Natural killer cell (primary cell): Measurements from ENCODE around the gene GYS2. TPM values are rescaled to one million over a fixed set of nuclear protein-coding genes. Genes with fewer than 3 reads are reported as not detected.

Source experiments
- ATAC-seq, 3 donors: fragments of 150-1000 bp in 2 of 3; fragments of 200-7000 bp in 1 of 3; cut with Tn5 transposase; 1 replicate in 1 of 3; 2 replicates in 2 of 3; pipeline ENCODE4 v1.10.0; 2021; ENCODE audit warnings: mild to moderate bottlenecking in 2 of 3, moderate library complexity in 2 of 3
- DNase-seq, 2 donors: peaks; one replicate each; pipeline versions ENCODE4 v3.0.0 to v3.0.0-alpha.2; 2013 to 2021; ENCODE audit warnings: mixed read lengths in 1 of 2
- H3K27ac ChIP-seq: one replicate; pipeline ENCODE4 v1.5.1; 2013; ENCODE audit warnings: mild to moderate bottlenecking, low read length
- H3K27me3 ChIP-seq: one replicate; pipeline ENCODE4 v1.6.1; 2013; ENCODE audit warnings: low read length; ENCODE audit not compliant: control insufficient read depth, insufficient read depth
- H3K36me3 ChIP-seq: one replicate; pipeline ENCODE4 v1.6.1; 2013; ENCODE audit warnings: low read length; ENCODE audit not compliant: control insufficient read depth, insufficient read depth
- H3K4me1 ChIP-seq: one replicate; pipeline ENCODE4 v1.6.1; 2013; ENCODE audit warnings: low read length; ENCODE audit not compliant: control insufficient read depth, insufficient read depth
- H3K4me3 ChIP-seq: one replicate; pipeline ENCODE4 v1.5.1; 2013; ENCODE audit warnings: low read length
- H3K9me3 ChIP-seq: one replicate; pipeline ENCODE4 v1.6.1; 2013; ENCODE audit warnings: low read length; ENCODE audit not compliant: control insufficient read depth, insufficient read depth
- H3K27ac Mint-ChIP-seq, 2 donors: one replicate each; pipeline ENCODE4 v1.8.0; 2022; ENCODE audit warnings: mild to moderate bottlenecking in 2 of 2, mixed read lengths in 2 of 2, moderate library complexity in 1 of 2
- H3K27me3 Mint-ChIP-seq, 2 donors: one replicate each; pipeline ENCODE4 v1.8.0; 2022; ENCODE audit warnings: low read depth in 2 of 2, mixed read lengths in 2 of 2
- H3K36me3 Mint-ChIP-seq: one replicate; pipeline ENCODE4 v1.8.0; 2022; ENCODE audit warnings: mixed read lengths
- H3K4me1 Mint-ChIP-seq, 2 donors: one replicate each; pipeline ENCODE4 v1.8.0; 2022; ENCODE audit warnings: mixed read lengths in 2 of 2
- H3K4me3 Mint-ChIP-seq: one replicate; pipeline ENCODE4 v1.8.0; 2022; ENCODE audit warnings: mild to moderate bottlenecking, moderate library complexity, mixed read lengths
- H3K9me3 Mint-ChIP-seq, 2 donors: one replicate each; pipeline ENCODE4 v1.8.0; 2022; ENCODE audit warnings: mixed read lengths in 2 of 2
- WGBS: methylation state at CpG from one replicate; pipeline ENCODE4 v1.1.7; 2013; ENCODE audit warnings: missing lambda C conversion rate; ENCODE audit not compliant: insufficient coverage; 5-methylcytosine and 5-hydroxymethylcytosine counted together
- intact Hi-C: fragments of 100-400 bp; cut with micrococcal nuclease; formaldehyde crosslinking; loops from one replicate; pipeline ENCODE4 v1.14.2; 2022
- total RNA-seq, 4 donors: library from RNA; stranded (reverse); fragments of 120-200 nt in 1 of 4; gene quantifications; one replicate each; pipeline versions ENCODE4 v1.2.3 to v1.2.4, GENCODE V29; 2013 to 2022
- TF ChIP-seq, protein P1 (sequence below): fragments of 200-600 bp; IDR thresholded peaks from one replicate; pipeline ENCODE4 v1.8.0; 2022; ENCODE audit warnings: antibody characterized with exemption

GYS2 gene
- total RNA-seq, 3 donors from 2014 or later (not counting 1 experiment from before 2014, with no cell fraction given), result not detected

DNA sequence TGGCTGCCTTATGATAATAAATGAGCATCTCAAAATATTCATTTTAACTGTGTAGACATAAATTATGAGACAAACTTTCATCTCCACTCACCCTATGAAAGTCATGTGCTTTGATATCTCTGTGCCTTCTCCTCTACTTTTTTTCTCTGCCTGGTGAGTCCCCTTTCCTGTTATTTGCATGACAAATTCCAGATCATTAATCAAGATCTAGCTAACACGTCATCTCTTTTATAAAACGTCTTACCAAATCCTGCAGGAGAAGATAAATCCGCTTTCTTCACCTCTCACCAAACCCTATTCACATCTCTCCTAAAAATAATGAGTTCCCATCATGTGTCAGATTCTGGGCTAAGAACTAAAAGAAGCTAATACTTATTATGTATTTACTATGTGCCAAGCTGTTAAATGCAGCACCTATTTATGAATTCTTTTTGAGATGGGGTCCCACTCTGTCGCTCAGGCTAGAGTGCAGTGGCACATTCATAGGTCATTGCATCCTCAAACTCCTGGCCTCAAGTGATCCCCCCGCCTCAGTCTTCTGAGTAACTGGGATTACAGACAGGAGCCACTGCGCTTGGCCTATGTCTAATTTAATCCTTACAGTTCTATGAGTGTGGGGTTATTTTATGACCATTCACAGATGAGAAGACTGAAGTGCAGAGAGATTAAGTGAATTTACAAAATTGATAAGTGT, 51.9 kb downstream of the GYS2 start:
- ATAC-seq (no peak), DNase-seq (no peak)
- TF ChIP-seq, protein P1, sequence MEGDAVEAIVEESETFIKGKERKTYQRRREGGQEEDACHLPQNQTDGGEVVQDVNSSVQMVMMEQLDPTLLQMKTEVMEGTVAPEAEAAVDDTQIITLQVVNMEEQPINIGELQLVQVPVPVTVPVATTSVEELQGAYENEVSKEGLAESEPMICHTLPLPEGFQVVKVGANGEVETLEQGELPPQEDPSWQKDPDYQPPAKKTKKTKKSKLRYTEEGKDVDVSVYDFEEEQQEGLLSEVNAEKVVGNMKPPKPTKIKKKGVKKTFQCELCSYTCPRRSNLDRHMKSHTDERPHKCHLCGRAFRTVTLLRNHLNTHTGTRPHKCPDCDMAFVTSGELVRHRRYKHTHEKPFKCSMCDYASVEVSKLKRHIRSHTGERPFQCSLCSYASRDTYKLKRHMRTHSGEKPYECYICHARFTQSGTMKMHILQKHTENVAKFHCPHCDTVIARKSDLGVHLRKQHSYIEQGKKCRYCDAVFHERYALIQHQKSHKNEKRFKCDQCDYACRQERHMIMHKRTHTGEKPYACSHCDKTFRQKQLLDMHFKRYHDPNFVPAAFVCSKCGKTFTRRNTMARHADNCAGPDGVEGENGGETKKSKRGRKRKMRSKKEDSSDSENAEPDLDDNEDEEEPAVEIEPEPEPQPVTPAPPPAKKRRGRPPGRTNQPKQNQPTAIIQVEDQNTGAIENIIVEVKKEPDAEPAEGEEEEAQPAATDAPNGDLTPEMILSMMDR, result no peak
- H3K27ac Mint-ChIP-seq, result no peak overlapping the region
- H3K27ac ChIP-seq, result no peak overlapping the region
- no peaks in the 10 kb centered on the region for H3K27me3 ChIP-seq
- no peaks in the 10 kb centered on the region for H3K9me3 Mint-ChIP-seq
- H3K36me3 Mint-ChIP-seq, result no peaks in the 10 kb centered on the region
- no peaks in the 10 kb centered on the region for H3K36me3 ChIP-seq
- H3K4me3 Mint-ChIP-seq, result no peak overlapping the region
- H3K27me3 Mint-ChIP-seq, result peaks cover 3 to 4% of the 10 kb centered on the region in 2 donors
- H3K9me3 ChIP-seq, result no peaks in the 10 kb centered on the region
- intact Hi-C loops, result no loop called here
- no peak overlapping the region for H3K4me3 ChIP-seq
- 65% methylated on average over 5 of the region's 6 CpGs for WGBS
- H3K4me1 ChIP-seq, result no peaks in the 10 kb centered on the region
- no peaks in the 10 kb centered on the region for H3K4me1 Mint-ChIP-seq

DNA sequence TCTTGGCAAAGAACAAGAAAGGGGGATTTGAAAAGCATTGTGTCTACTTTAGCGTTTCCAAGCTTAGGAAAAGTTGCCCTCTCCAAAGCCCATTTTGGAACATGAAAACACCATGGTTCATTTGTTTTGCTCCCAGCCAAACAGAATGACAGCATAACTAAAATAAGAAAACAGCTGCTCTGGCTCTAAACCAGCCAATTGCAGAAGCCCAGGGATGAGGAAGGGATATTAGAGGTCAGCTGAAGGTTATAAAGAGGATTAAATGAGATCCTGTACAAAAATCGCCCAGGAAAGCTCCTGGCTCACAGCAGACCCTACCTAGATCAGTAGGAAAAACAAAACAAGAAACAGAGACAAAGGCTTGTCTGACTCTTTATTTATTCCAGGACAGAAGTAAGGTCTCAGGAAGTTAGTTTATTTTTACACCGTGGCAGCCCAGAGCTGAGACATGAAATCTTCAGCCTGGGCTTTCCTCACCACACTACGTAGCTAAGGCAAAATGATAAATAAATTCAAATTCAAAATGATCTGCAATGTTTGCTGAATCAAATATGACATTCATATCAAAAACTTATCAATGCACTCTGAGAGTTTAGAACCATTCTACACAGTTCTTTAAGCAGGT, 52.7 kb downstream of the GYS2 start:
- H3K4me3 ChIP-seq, result no peak overlapping the region
- ATAC-seq, result no peak
- Mint-ChIP-seq H3K4me3 (no peak overlapping the region), H3K27ac (no peak overlapping the region), H3K9me3 (no peaks in the 10 kb centered on the region), H3K4me1 (no peaks in the 10 kb centered on the region), H3K36me3 (no peaks in the 10 kb centered on the region), H3K27me3 (peaks cover 9 to 10% of the 10 kb centered on the region in 2 donors)
- H3K4me1 ChIP-seq, result no peaks in the 10 kb centered on the region
- DNase-seq, result no peak
- intact Hi-C loops, result no loop called here
- no peaks in the 10 kb centered on the region for H3K27me3 ChIP-seq
- H3K9me3 ChIP-seq, result no peaks in the 10 kb centered on the region
- H3K27ac ChIP-seq, result no peak overlapping the region
- TF ChIP-seq, protein P1, result no peak
- 60% methylated on average over 4 of the region's 4 CpGs for whole genome bisulfite sequencing
- H3K36me3 ChIP-seq, result no peaks in the 10 kb centered on the region

- no peak overlapping the region for H3K27ac Mint-ChIP-seq
- Histone ChIP-seq H3K4me1 (no peaks in the 10 kb centered on the region), H3K4me3 (no peak overlapping the region), H3K36me3 (no peaks in the 10 kb centered on the region), H3K27ac (no peak overlapping the region), H3K9me3 (no peaks in the 10 kb centered on the region), H3K27me3 (no peaks in the 10 kb centered on the region)
- no peak overlapping the region for H3K4me3 Mint-ChIP-seq
- H3K9me3 Mint-ChIP-seq, result no peaks in the 10 kb centered on the region
- no peak for ATAC-seq
- H3K4me1 Mint-ChIP-seq, result no peaks in the 10 kb centered on the region
- TF ChIP-seq, protein P1, result no peak
- DNase-seq, result no peak
- H3K27me3 Mint-ChIP-seq, result peaks cover 20 to 33% of the 10 kb centered on the region in 2 donors
- intact Hi-C loops, result no loop called here
- WGBS, result 22% methylated on average over 1 of the region's 1 CpG
- H3K36me3 Mint-ChIP-seq, result no peaks in the 10 kb centered on the region
These were observed 57.2 kb downstream of the GYS2 start for GRCh38 chr12:21547437-21547836.
